Measurements from ENCODE around the gene SMAD6.

The SMAD6 gene

DNA sequence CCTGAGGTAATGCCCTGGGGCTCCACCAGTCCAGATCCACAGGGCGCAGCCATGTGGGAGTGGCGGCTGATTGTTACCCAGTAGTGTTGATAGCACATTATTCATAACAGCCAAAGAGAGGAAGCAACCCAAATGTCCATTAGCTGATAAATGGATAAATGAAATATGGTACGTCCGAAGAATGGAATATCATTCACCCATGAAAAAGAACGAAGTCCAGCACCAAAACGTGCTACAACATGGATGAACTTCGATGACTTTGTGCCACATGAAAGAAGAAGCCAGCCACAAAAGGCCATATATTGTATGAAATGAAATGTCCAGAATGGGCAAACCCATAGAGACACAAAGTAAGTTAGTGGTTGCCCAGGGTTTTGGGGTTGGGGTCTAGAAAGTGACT lies 6.4 kb downstream of the SMAD6 start:
- Histone ChIP-seq H3K9ac (ENCODE audit: low read length) (no peak overlapping the region), H3K4me2 (ENCODE audit: low read depth, low read length) (no peak overlapping the region)

DNA sequence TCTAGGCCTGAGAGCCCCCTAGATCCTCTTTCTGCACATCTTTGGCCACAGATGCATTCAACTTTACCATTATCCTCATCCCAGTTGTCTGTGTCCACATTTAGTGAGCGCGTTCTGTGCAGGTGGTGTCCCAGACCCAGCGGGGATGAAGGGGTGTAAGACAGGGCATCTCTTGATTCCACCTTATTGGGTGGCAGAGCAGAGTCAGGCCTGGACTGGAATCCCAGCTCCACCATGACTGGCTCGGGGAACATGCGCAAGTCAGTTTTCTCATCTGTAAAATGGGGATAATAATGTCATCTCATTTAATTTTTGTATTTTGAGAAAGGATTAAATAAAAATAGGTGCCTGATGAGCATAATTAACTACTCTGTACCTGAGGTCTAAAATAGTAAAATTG lies 7.8 kb downstream of the SMAD6 start:
- Histone ChIP-seq H3K4me2 (ENCODE audit: low read depth, low read length) (no peak overlapping the region), H2AFZ (ENCODE audit: low read length) (no peak overlapping the region), H3K27ac (ENCODE audit: low read length) (no peak overlapping the region), H3K36me3 (replicated peaks; ENCODE audit: insufficient read depth, low read length) (no peaks in the 10 kb centered on the region), H3K9ac (ENCODE audit: low read length) (no peak overlapping the region), H4K20me1 (ENCODE audit: insufficient read depth, low read length) (no peaks in the 10 kb centered on the region), H3K27me3 (replicated peaks; ENCODE audit: insufficient read depth, low read length) (peaks cover 14% of the 10 kb centered on the region), H3K9me2 (replicated peaks; ENCODE audit: insufficient read depth, low read length) (no peaks in the 10 kb centered on the region), H3K4me3 (ENCODE audit: low read length) (no peak overlapping the region), H3K9me3 (replicated peaks; ENCODE audit: insufficient read depth, low read length) (no peaks in the 10 kb centered on the region), H3K4me1 (ENCODE audit: low read length) (peaks cover 12% of the 10 kb centered on the region), H3K79me2 (ENCODE audit: low read length) (no peaks in the 10 kb centered on the region), H3F3A (ENCODE audit: insufficient read depth, low read length) (peaks cover 9% of the 10 kb centered on the region; the same call in 1 of the 2 replicates)
- DNase-seq, result no peak
- no peak for TF ChIP-seq EZH2phosphoT487 (IDR thresholded peaks at IDR 0.05; ENCODE audit: low read length)
- TF ChIP-seq, protein P1, sequence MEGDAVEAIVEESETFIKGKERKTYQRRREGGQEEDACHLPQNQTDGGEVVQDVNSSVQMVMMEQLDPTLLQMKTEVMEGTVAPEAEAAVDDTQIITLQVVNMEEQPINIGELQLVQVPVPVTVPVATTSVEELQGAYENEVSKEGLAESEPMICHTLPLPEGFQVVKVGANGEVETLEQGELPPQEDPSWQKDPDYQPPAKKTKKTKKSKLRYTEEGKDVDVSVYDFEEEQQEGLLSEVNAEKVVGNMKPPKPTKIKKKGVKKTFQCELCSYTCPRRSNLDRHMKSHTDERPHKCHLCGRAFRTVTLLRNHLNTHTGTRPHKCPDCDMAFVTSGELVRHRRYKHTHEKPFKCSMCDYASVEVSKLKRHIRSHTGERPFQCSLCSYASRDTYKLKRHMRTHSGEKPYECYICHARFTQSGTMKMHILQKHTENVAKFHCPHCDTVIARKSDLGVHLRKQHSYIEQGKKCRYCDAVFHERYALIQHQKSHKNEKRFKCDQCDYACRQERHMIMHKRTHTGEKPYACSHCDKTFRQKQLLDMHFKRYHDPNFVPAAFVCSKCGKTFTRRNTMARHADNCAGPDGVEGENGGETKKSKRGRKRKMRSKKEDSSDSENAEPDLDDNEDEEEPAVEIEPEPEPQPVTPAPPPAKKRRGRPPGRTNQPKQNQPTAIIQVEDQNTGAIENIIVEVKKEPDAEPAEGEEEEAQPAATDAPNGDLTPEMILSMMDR (IDR thresholded peaks at IDR 0.05; ENCODE audit: low read length), result no peak
- TF ChIP-seq EZH2 (optimal IDR thresholded peaks at IDR 0.05; ENCODE audit: low read depth, low read length), result no peak

More for the DNA sequence above, 6.4 kb downstream of the SMAD6 start:
- H3K27ac ChIP-seq (ENCODE audit: low read length), result no peak overlapping the region
- no peak overlapping the region for H3K4me3 ChIP-seq (ENCODE audit: low read length)
- no peaks in the 10 kb centered on the region for H3K36me3 ChIP-seq (replicated peaks; ENCODE audit: insufficient read depth, low read length)
- H3K4me1 ChIP-seq (ENCODE audit: low read length), result no peaks in the 10 kb centered on the region
- no peaks in the 10 kb centered on the region for H3K9me2 ChIP-seq (replicated peaks; ENCODE audit: insufficient read depth, low read length)
- H3K9me3 ChIP-seq (replicated peaks; ENCODE audit: insufficient read depth, low read length), result no peaks in the 10 kb centered on the region
- TF ChIP-seq EZH2phosphoT487 (IDR thresholded peaks at IDR 0.05; ENCODE audit: low read length), result no peak
- TF ChIP-seq EZH2 (optimal IDR thresholded peaks at IDR 0.05; ENCODE audit: low read depth, low read length), result no peak
- TF ChIP-seq, protein P1 (IDR thresholded peaks at IDR 0.05; ENCODE audit: low read length), result no peak
- peaks cover 26% of the 10 kb centered on the region for H3K27me3 ChIP-seq (replicated peaks; ENCODE audit: insufficient read depth, low read length)
- no peak overlapping the region for H2AFZ ChIP-seq (ENCODE audit: low read length)
- no peaks in the 10 kb centered on the region for H3K79me2 ChIP-seq (ENCODE audit: low read length)
- no peaks in the 10 kb centered on the region for H3F3A ChIP-seq (ENCODE audit: insufficient read depth, low read length)
- DNase-seq, result no peak
- no peaks in the 10 kb centered on the region for H4K20me1 ChIP-seq (ENCODE audit: insufficient read depth, low read length)

DNA sequence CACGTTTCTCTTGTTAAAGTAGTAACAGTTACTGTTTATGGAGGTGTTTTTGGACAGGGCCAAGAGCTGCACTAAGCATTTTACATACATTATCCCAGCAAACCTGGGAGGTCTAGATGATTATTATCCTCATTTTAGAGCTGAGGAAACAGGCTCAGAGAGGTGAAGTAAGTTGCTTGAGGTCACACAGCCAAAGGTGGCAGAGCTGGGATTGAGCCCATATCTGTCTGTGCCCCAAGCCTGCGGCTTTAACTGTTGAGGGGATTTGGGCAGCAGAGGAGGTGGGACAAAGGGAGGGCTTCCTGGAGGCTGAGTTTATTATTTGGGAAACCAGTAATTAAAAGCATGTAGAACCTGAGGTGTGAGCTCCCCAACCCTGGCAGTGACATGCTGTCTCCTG lies 9.2 kb downstream of the SMAD6 start:
- H3K4me1 ChIP-seq (ENCODE audit: low read length), result peaks cover 18% of the 10 kb centered on the region
- H3K9me3 ChIP-seq (replicated peaks; ENCODE audit: insufficient read depth, low read length), result no peaks in the 10 kb centered on the region
- H3F3A ChIP-seq (ENCODE audit: insufficient read depth, low read length), result peaks cover 9% of the 10 kb centered on the region; the same call in 1 of the 2 replicates
- no peaks in the 10 kb centered on the region for H4K20me1 ChIP-seq (ENCODE audit: insufficient read depth, low read length)
- no peak overlapping the region for H3K4me3 ChIP-seq (ENCODE audit: low read length)
- no peak overlapping the region for H3K27ac ChIP-seq (ENCODE audit: low read length)
- no peaks in the 10 kb centered on the region for H3K9me2 ChIP-seq (replicated peaks; ENCODE audit: insufficient read depth, low read length)
- no peak for DNase-seq
- H3K9ac ChIP-seq (ENCODE audit: low read length), result no peak overlapping the region
- no peak overlapping the region for H2AFZ ChIP-seq (ENCODE audit: low read length)
- H3K4me2 ChIP-seq (ENCODE audit: low read depth, low read length), result no peak overlapping the region
- H3K27me3 ChIP-seq (replicated peaks; ENCODE audit: insufficient read depth, low read length), result 0 out of 2 replicates have a peak, but pooled peaks cover under 1% of the 10 kb centered on the region
- TF ChIP-seq EZH2phosphoT487 (IDR thresholded peaks at IDR 0.05; ENCODE audit: low read length) (no peak), EZH2 (optimal IDR thresholded peaks at IDR 0.05; ENCODE audit: low read depth, low read length) (no peak)
- TF ChIP-seq, protein P1 (IDR thresholded peaks at IDR 0.05; ENCODE audit: low read length), result no peak
- no peaks in the 10 kb centered on the region for H3K36me3 ChIP-seq (replicated peaks; ENCODE audit: insufficient read depth, low read length)
- H3K79me2 ChIP-seq (ENCODE audit: low read length), result no peaks in the 10 kb centered on the region

Data from MM.1S (cell line).